Fibroblast of gingiva (primary cell): Measurements from ENCODE around the gene EPB41L4A.
"Not testable (repeated sequence)": the region's sequence is repeated elsewhere in the genome, so short reads cannot be mapped to it uniquely, and the experiment has no call there.

ENCODE experiments used
- DNase-seq: peaks from one replicate; pipeline ENCODE4 v3.0.0-alpha.2; 2011; ENCODE audit warnings: low read depth

The EPB41L4A gene

GRCh38 chr5:112401924-112402323 lies 17.2 kb downstream of the EPB41L4A start:
- DNase-seq: no peak

GRCh38 chr5:112397690-112398089 lies 21.4 kb downstream of the EPB41L4A start:
- no peak for DNase-seq

DNA sequence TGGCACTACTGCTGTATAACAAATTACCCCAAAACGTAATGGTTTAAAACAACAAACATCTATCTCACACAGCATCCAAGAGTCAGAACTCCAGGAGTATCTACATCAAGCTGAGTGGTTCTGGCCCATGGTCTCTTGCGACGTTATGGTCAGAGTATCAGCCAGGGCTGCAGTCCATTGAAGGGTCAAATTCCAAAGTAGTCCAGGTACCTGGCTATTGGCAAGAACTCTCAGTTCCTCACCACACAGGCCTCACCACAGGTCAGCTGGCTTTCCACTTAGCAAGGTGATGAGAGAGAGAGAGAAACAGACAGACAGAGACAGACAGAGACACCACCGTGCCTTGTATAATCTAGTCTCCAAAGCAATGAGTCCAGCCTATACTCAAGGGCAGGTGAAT lies 22.6 kb downstream of the EPB41L4A start:
- no peak for DNase-seq

- DNase-seq: not testable (repeated sequence)
These were observed 23.8 kb downstream of the EPB41L4A start for GRCh38 chr5:112395299-112395698.

DNA sequence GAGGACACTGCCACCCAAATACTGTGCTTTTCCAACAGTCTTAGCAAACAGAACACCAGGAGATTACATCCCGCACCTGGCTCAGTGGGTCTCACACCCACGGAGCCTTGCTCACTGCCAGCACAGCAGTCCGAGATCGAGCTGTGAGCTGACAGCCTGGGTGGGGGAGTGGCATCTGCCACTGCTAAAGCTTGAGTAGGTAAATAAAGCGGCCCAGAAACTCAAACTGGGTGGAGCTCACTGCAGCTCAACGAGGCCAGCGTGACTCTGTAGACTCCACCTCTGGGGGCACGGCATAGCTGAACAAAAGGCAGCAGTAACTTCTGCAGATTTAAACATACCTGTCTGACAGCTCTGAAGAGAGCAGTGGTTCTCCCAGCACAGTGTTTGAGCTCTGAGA lies 28.8 kb downstream of the EPB41L4A start:
- DNase-seq: no peak

- DNase-seq: no peak
These were observed 30.3 kb downstream of the EPB41L4A start for GRCh38 chr5:112388739-112389138.

DNA sequence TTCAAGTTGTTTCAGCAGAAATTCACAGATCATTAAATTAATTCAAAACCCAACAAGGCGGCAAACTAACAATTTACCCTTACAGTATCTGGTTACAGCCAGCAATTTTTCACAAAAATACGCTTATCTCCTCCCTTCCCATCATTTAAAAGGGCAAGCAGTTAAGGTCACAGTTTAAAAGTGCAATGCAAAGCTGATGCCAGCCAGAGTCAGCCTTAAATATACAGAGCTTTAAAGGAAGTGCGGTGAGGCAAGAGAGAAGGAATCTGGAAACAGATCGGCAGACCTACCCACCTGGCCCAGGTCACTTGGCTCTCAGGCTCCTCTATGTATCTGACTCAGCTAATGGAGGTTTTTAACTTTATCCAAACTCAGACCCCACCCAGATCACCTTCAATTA lies 31.0 kb downstream of the EPB41L4A start:
- DNase-seq: no peak

- no peak for DNase-seq
These were observed 32.3 kb downstream of the EPB41L4A start for GRCh38 chr5:112386766-112387165.

DNA sequence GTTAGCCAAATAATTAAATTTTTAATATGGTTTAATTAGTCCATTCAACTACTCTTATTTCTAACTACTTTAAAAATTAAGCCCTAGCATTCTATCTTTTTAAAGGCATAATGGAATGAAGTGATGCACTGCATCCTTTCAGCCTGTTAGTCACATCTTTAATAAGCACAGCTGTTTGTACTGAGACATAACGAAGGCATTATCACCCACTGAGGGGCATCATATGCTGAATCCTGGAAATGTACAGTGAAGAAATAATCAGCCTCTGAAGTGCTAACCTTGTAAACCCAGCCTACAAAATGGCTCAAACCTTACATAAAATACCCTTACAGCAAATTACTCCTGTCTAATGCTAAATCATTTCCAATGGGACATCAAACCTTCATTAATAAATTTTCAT lies 33.1 kb downstream of the EPB41L4A start:
- DNase-seq: no peak

DNA sequence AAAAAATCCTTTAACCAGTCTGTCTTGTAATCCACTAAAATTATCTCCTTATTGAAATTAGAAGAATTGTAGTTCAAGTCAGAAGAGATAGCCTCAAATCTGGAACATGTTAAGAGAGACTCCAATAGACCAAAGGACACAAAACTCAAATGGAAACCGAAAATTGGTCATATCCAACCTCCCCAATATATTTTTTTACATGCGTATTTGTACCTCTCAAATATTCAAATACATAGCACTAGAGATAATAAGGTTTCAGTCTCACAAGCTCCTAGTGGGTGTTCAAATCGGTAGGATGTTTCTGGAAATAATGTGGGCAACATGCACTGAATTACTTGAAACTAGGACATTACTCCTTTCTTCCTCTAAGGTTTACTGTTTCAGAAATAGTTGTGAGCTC lies 33.5 kb downstream of the EPB41L4A start:
- no peak for DNase-seq

- DNase-seq: no peak
These were observed 34.6 kb downstream of the EPB41L4A start for GRCh38 chr5:112384523-112384922.

DNA sequence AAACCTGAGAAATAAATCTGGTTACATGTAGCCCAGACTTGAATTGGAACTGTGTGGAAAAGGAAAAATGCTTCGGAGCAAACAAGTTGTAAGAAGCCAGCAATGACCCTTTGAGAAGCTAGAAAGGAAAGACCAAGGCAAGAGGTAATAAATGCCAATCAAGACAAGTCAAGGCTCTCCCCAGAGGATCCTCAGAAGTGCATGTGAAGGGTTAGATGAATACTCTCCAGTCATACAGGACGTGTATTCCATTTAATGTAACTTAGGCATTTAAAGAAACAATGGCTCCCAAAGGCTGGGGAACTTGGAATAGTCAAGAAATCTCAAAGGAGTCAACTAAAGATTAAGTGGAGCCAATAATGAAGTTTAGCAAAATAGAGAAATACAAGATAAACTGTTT lies 36.2 kb downstream of the EPB41L4A start:
- DNase-seq: no peak

GRCh38 chr5:112381521-112381920 lies 37.6 kb downstream of the EPB41L4A start:
- no peak for DNase-seq

GRCh38 chr5:112379542-112380325 lies 39.3 kb downstream of the EPB41L4A start:
- DNase-seq: no peak

GRCh38 chr5:112374818-112375217 lies 44.3 kb downstream of the EPB41L4A start:
- no peak for DNase-seq

GRCh38 chr5:112374356-112374755 lies 44.7 kb downstream of the EPB41L4A start:
- no peak for DNase-seq

- DNase-seq: no peak
These were observed 45.2 kb downstream of the EPB41L4A start for GRCh38 chr5:112373885-112374284.

- no peak for DNase-seq
These were observed 46.5 kb downstream of the EPB41L4A start for GRCh38 chr5:112372543-112372942.

- DNase-seq: no peak
These were observed 48.0 kb downstream of the EPB41L4A start for GRCh38 chr5:112371067-112371466.

DNA sequence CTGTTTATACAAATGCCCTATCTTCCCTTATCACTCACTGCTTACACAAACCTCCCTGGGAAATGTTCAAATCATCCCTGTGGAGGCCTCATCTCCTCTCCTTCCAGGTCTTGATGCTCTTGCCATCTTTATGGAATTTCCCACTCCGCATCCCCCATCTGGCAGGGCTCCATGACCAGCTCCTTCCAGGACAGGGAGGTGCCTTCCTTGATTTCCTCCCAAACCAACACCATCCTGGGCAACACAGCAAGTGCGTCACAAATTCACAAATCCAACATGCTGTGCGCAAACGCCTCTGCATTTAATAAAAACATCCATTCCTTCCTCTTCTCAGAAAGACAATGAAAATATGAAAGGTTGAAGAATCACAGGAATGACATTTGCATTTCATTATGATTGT lies 51.7 kb downstream of the EPB41L4A start:
- no peak for DNase-seq

DNA sequence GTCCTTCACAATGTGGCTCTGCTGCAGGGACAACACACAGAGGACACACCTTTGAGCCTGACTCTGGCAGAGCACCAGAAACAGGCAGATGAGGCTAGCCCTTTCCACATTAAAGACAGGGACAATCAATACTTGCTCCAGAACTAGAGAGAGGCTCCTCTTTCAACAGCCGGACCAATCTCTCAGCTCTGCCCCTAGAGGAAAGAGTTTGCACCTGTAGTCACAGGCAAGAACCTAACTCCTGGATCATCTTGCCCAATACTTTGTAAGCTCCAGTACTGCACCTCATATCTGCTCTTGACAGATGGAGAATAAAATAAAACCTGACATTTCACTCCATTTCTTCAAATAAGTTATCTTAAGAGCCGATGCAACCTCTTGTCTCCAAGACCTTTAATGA lies 52.1 kb downstream of the EPB41L4A start:
- DNase-seq: no peak

DNA sequence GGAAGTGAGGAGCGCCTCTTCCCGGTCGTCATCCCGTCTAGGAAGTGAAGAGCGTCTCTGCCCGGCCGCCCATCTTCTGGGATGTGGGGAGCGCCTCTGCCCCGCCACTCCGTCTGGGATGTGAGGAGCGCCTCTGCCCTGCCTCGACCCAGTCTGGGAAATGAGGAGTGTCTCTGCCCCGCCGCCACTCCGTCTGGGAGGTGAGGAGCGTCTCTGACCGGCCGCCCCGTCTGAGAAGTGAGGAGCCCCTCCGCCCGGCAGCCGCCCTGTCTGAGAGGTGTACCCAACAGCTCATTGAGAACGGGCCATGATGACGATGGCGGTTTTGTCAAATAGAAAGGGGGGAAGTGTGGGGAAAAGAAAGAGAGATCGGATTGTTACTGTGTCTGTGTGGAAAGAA lies 58.3 kb downstream of the EPB41L4A start:
- not testable (repeated sequence) for DNase-seq

GRCh38 chr5:112356178-112356956 lies 62.7 kb downstream of the EPB41L4A start:
- DNase-seq: no peak
